Vagina (tissue), 2 donors: Measurements from ENCODE around the gene FKBP9. TPM values are rescaled to one million over a fixed set of nuclear protein-coding genes. Genes with fewer than 3 reads are reported as not detected.

ENCODE experiments used
- DNase-seq, 2 donors: peaks; one replicate each; pipeline ENCODE4 v3.0.0-alpha.2; 2017; ENCODE audit errors: extremely low spot score in 2 of 2
- H3K27ac ChIP-seq: fragments of 200-600 bp; sonication (generic); one replicate; pipeline ENCODE4 v1.5.1; 2019
- H3K27me3 ChIP-seq: fragments of 200-600 bp; sonication (generic); one replicate; pipeline ENCODE4 v1.5.1; 2019
- H3K36me3 ChIP-seq, 2 donors: fragments of 200-600 bp; sonication (generic); one replicate each; pipeline ENCODE4 v1.5.1; 2017 to 2019
- H3K4me1 ChIP-seq: fragments of 200-600 bp; sonication (generic); one replicate; pipeline ENCODE4 v1.5.1; 2019
- H3K4me3 ChIP-seq, 2 donors: fragments of 200-600 bp; sonication (generic); 1 replicate in 1 of 2; 2 replicates in 1 of 2; pipeline ENCODE4 v1.5.1; 2016 to 2019
- H3K9me3 ChIP-seq: fragments of 200-600 bp; sonication (generic); one replicate; pipeline ENCODE4 v1.5.1; 2019
- POLR2A ChIP-seq, 2 donors: fragments of 450-650 bp; IDR thresholded peaks; one replicate each; pipeline ENCODE4 v1.6.1; 2017; ENCODE audit warnings: antibody characterized with exemption in 2 of 2, mild to moderate bottlenecking in 2 of 2, moderate library complexity in 2 of 2
- POLR2AphosphoS5 ChIP-seq, 2 donors: sonication (generic); formaldehyde crosslinking; IDR thresholded peaks; one replicate each; pipeline ENCODE4 v1.9.0; 2017; ENCODE audit warnings: antibody characterized with exemption in 2 of 2, mild to moderate bottlenecking in 2 of 2, low read depth in 1 of 2; ENCODE audit not compliant: insufficient read depth in 1 of 2
- intact Hi-C: fragments of 100-400 bp; cut with DNase I; formaldehyde crosslinking; loops from one replicate; pipeline ENCODE4 v1.15.1; 2023
- total RNA-seq: library from RNA; depleted of rRNA; stranded (reverse); fragments of >200 nt; gene quantifications from one replicate; pipeline ENCODE4 v1.2.3, GENCODE V29; 2016
- TF ChIP-seq, protein P1 (sequence below), 3 experiments: fragments of 450-650 bp in 2 of 3; fragments of 200-600 bp in 1 of 3; sonication (generic) in 1 of 3; IDR thresholded peaks; one replicate each; pipeline ENCODE4 v1.5.1; 2017 to 2019; ENCODE audit warnings: antibody characterized with exemption in 3 of 3, mild to moderate bottlenecking in 2 of 3, moderate library complexity in 2 of 3

FKBP9 gene
- total RNA-seq, 1 donor from 2014 or later: 113 TPM

GRCh38 chr7:32936689-32937088, 20.6 kb upstream of the FKBP9 start:
- intact Hi-C loops: no loop called here
- Histone ChIP-seq H3K4me1 (peaks cover 66% of the 10 kb centered on the region), H3K27ac (no peak overlapping the region)

GRCh38 chr7:32937344-32938174, 19.7 kb upstream of the FKBP9 start:
- Histone ChIP-seq H3K4me3 (no peak overlapping the region), H3K9me3 (no peaks in the 10 kb centered on the region), H3K4me1 (peaks cover 70% of the 10 kb centered on the region), H3K27ac (peak overlapping the region; percentile 17), H3K27me3 (no peaks in the 10 kb centered on the region), H3K36me3 (peaks cover 0 to 2% of the 10 kb centered on the region in 2 donors)
- no peak for DNase-seq
- intact Hi-C loops: no loop called here
- TF ChIP-seq POLR2A (IDR thresholded peaks at IDR 0.05): no peak

More at GRCh38 chr7:32936689-32937088, 20.6 kb upstream of the FKBP9 start:
- TF ChIP-seq, protein P1, sequence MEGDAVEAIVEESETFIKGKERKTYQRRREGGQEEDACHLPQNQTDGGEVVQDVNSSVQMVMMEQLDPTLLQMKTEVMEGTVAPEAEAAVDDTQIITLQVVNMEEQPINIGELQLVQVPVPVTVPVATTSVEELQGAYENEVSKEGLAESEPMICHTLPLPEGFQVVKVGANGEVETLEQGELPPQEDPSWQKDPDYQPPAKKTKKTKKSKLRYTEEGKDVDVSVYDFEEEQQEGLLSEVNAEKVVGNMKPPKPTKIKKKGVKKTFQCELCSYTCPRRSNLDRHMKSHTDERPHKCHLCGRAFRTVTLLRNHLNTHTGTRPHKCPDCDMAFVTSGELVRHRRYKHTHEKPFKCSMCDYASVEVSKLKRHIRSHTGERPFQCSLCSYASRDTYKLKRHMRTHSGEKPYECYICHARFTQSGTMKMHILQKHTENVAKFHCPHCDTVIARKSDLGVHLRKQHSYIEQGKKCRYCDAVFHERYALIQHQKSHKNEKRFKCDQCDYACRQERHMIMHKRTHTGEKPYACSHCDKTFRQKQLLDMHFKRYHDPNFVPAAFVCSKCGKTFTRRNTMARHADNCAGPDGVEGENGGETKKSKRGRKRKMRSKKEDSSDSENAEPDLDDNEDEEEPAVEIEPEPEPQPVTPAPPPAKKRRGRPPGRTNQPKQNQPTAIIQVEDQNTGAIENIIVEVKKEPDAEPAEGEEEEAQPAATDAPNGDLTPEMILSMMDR (IDR thresholded peaks at IDR 0.05): no peak
- TF ChIP-seq POLR2AphosphoS5 (IDR thresholded peaks at IDR 0.05; ENCODE audit: insufficient read depth in 1 of 2, low read depth in 1 of 2) (no peak), POLR2A (IDR thresholded peaks at IDR 0.05) (no peak)
- DNase-seq: no peak
- H3K9me3 ChIP-seq: no peaks in the 10 kb centered on the region
- no peaks in the 10 kb centered on the region for H3K27me3 ChIP-seq
- H3K4me3 ChIP-seq: no peak overlapping the region
- H3K36me3 ChIP-seq: peaks cover 0 to 8% of the 10 kb centered on the region in 2 donors

GRCh38 chr7:32941181-32941580, 16.1 kb upstream of the FKBP9 start:
- intact Hi-C loops: no loop called here
- H3K27ac ChIP-seq: peak overlapping the region; percentile 99
- H3K36me3 ChIP-seq: no peaks in the 10 kb centered on the region
- H3K27me3 ChIP-seq: no peaks in the 10 kb centered on the region
- DNase-seq: no peak
- H3K4me1 ChIP-seq: peaks cover 59% of the 10 kb centered on the region
- no peak for TF ChIP-seq POLR2A (IDR thresholded peaks at IDR 0.05)
- no peak for TF ChIP-seq POLR2AphosphoS5 (IDR thresholded peaks at IDR 0.05; ENCODE audit: insufficient read depth in 1 of 2, low read depth in 1 of 2)
- TF ChIP-seq, protein P1 (IDR thresholded peaks at IDR 0.05): no peak
- H3K9me3 ChIP-seq: no peaks in the 10 kb centered on the region
- H3K4me3 ChIP-seq: peak overlapping the region; percentile 82 to 90

GRCh38 chr7:32941681-32942414, 15.4 kb upstream of the FKBP9 start:
- DNase-seq: no peak
- Histone ChIP-seq H3K27me3 (no peaks in the 10 kb centered on the region), H3K4me1 (peaks cover 52% of the 10 kb centered on the region), H3K36me3 (no peaks in the 10 kb centered on the region), H3K4me3 (peak overlapping the region; percentile 82 to 90), H3K9me3 (no peaks in the 10 kb centered on the region), H3K27ac (peak overlapping the region; percentile 99)
- intact Hi-C loops: no loop called here
- TF ChIP-seq POLR2A (IDR thresholded peaks at IDR 0.05) (no peak), POLR2AphosphoS5 (IDR thresholded peaks at IDR 0.05; ENCODE audit: insufficient read depth in 1 of 2, low read depth in 1 of 2) (no peak)
- TF ChIP-seq, protein P1 (IDR thresholded peaks at IDR 0.05): no peak

DNA sequence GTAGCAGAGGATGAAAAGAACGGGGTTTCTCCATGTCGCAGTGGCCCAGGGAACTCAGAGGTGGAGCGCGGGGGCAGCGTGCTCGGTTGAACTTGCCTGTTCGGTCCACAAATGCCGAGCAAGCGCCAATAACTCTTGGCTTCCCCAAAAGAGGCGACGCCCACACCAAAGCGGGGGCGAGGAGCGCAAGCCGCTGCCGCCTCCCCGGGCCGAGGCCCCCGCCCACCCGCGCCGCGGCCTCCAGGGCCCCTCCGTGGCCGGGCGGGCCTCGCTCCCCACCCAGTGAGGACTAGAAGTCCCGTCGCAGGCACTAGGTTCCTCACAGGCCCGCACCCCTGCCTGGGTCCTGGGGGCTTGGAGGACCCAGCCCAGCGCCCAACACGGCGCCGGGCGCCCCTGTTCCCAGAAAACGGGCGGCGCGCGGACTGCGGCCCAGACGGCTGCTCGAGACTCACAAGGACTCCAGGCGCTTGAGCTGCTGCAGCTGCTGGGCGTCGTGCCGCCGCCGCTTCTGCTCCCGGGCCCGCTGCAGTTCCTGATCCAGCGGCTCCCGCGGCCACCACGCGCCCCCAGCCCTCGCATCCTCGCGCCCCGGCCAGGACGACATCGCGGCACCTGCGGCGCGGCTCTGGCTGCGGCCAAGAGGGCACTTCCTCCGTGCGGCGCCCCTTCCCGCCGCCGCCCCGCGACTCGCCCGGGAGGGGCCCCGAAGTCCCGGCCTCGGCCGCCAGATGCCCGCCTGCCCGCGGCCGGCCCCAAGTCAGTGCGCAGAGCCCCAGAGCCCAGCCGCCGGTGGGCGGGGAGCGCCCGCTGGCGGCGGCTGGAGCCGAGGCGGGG, 14.6 kb upstream of the FKBP9 start:
- TF ChIP-seq, protein P1 (IDR thresholded peaks at IDR 0.05): peak in 2 of 3 experiments; percentile 16 to 51
- TF ChIP-seq POLR2AphosphoS5 (IDR thresholded peaks at IDR 0.05; ENCODE audit: insufficient read depth in 1 of 2, low read depth in 1 of 2): peak in 1 of 2 donors; percentile 60
- TF ChIP-seq POLR2A (IDR thresholded peaks at IDR 0.05): peak in 1 of 2 donors; percentile 37
- Histone ChIP-seq H3K27me3 (no peaks in the 10 kb centered on the region), H3K4me3 (peak overlapping the region; percentile 82 to 90), H3K27ac (peak overlapping the region; percentile 99), H3K9me3 (no peaks in the 10 kb centered on the region), H3K4me1 (peaks cover 44% of the 10 kb centered on the region), H3K36me3 (no peaks in the 10 kb centered on the region)
- no peak for DNase-seq
- intact Hi-C loops: loop anchor here (1.0 kb wide), 1 partner anchor 51 kb away; the partner anchor contains the start of gene KBTBD2
